HG03439 (cell line): ENCODE measurements around the gene ZNF423.

Experiments used
- ATAC-seq: cut with Tn5 transposase; IDR thresholded peaks from one replicate; pipeline ENCODE4 v1.9.1; 2021; ENCODE audit warnings: mild to moderate bottlenecking, moderate library complexity; ENCODE audit not compliant: unreplicated experiment

ZNF423 gene

DNA sequence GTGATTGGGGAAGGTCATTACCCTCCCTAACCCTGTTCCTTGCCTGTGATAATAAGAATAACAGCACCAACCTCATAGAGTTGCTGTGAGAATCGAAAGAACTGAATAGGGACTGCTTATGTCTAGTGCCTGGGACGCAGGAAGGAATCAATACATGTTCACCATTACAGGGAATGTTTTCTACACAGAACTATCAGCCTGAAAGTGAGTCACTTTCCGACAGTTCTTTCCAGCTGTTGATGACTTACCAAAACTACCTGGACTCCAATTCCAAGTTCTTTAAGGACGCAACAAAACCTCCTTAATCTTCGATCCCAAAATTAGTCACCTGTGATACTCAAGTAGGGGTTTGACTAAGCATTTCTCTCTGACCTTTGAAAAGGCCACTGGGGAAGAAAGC lies 29.4 kb downstream of the ZNF423 start:
- no peak for ATAC-seq

DNA sequence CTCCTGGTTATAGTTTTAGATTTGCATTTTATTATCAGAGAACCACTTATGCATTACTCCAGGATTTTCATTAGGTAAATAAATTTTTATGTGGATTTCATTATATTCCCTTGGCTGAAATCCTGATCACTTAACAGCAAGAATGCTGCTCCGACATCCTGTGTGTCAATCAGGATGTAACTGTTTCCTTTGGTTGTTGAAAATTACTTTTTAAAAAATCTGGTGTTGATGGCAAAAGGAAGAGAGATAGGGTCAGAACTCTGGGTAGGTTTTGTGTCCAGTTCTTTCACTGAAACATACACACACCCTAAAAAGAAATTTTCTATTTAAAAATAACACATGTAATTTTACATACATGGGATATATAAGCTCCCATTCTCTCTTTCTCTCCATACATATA lies 30.9 kb downstream of the ZNF423 start:
- ATAC-seq: no peak

DNA sequence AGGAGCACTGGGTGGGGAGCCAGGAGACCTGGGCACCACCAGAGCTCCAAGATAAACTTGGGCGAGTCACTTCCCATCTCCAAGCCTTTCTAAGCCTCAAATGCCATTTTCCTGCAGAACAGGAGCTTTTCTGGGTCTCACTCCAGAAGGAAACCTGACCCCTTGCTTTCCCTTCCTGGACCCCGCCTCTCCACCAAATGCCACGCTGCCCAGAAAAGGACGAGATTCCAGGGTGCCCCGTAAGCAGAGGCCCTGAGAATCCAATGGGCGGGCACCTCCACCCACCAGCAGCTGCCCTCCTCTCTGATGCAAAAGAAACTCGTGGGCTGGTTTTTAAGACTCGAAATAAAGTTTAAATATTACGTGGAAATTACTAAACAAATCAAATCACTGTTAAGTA lies 31.3 kb downstream of the ZNF423 start:
- ATAC-seq: no peak

DNA sequence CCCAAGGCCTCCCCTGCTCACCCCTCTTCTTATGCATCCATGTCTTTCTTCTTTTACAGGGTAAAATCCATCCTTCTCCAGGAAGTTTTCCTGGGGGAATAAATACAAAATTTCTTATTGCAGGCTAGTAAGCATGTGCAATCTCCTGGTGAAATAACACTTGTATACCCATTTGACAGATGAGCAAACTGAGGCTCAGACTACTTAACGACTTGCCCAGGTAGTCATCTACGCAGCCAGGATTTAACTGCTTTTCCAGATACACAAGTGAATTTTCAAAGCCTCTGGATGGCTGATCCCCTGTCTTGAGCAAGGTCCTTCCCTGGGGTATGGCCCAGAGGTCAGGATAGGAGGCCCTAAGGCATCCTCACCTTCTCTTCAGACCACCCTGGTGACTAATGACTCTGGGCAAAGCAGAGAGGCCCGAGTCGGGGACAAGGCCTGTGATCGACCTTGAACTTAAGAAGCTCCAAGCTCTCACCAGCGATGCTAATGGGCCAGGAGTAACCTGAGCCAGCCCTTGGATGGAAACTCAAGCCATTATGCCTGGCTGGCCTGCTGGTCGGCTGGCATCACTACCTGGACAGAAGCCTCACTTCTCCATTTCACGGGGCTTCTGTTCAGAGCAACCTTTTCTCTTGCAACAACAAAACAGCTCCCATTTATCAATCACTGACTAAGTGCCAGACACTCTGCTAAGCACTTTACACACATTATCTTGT lies 33.1 kb downstream of the ZNF423 start:
- ATAC-seq: no peak

DNA sequence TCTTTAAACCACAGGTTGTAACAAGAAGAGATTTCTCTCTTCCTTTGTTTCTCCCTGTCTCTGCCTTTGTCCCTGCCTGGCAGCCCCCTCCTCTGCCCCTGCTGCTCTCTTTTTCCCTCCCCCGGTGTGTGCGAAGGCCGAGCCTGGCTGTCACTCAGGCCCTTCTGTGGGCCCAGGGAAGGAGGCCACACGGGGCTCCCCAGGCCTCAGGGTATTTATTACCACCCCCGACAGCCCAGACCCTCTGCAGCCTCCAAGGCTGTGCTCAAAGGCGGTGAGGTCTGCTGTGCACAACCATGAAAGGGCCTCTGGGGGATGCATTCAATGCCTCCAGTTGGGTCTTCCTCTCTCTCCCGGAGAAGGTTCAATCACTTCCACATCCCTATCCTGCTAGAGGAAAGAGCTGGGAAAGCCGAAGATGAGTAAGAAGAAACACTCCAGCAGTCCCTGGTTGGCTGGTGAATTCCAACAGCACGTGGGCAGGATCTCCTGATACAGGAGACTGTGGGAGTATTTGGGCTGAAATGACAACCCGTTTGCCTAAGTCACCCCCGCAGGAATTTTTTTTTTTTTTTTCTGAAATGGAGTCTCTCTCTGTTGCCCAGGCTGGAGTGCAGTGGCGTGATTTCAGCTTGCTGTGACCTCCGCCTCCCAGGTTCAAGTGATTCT lies 34.2 kb downstream of the ZNF423 start:
- ATAC-seq: no peak

DNA sequence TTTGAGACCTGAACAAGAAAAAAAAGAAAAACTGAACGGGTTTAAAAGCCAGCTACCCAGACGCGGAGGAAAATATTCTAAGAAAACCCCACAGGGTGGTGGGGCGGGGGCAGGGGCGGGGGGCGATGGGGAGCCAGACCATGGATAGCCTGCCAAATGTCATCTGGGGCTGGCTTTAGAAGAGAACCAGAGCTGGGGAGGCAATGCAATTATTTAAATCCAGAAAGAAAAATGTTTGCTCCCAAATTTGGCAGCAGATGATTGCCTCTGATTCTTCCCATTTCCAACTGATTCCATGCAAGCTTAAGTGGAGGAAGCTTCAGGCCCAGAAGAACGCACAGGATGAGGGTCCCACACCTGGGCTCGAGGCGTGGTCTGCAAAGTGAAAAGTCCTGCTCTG lies 34.8 kb downstream of the ZNF423 start:
- no peak for ATAC-seq

DNA sequence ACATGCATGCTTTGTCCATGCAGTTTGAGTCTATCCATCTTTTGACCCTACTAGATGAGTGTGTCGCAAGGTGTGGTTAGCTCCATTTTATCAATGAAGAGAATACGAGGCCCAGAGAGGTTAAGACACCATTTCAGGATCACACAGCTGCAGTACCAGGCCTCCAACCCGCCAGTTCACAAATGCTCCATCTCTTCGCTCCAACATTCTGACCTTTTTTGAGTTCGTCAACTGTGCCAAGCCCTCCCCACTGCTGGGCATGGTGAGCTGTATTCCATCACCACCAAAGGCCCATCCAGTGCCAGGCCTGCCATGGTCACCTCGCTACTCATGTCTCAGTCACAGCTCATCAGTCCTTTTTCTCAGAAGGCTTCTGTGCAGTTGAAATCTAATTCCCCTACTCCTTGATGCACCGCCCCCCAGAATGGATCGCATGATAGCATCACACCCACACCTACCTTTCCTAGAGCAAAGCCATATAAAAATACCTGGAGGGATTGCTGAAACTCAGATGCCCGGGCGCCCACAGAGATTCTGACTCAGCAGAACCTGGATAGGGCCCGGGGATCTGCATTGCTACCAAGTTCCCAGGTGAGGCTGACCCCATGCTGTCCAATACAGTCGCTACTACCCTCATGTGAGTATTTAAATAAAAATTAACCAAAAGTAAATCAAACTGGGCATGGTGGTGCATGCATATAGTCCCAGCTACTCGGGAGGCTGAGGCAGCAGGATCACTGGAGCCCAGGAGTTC lies 38.0 kb downstream of the ZNF423 start:
- no peak for ATAC-seq

DNA sequence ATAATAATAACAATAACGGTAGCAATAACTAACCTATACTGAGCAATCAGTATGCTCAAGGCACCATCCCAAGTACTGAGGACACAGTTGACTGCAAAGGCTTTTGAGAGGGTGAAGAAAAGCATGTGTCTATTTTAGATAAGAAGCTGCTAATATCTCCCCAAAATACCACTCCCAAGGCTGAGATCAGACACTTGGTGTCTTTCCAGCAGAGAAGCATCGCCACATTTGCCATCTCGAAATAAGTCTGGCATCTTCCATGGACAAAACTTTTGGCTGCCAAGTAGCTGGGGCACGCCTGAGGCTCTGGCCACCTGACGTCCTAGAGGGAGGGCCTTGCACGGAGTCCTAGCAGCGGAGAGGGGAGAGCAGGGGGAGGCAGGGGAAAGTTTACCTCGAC lies 39.0 kb downstream of the ZNF423 start:
- no peak for ATAC-seq

DNA sequence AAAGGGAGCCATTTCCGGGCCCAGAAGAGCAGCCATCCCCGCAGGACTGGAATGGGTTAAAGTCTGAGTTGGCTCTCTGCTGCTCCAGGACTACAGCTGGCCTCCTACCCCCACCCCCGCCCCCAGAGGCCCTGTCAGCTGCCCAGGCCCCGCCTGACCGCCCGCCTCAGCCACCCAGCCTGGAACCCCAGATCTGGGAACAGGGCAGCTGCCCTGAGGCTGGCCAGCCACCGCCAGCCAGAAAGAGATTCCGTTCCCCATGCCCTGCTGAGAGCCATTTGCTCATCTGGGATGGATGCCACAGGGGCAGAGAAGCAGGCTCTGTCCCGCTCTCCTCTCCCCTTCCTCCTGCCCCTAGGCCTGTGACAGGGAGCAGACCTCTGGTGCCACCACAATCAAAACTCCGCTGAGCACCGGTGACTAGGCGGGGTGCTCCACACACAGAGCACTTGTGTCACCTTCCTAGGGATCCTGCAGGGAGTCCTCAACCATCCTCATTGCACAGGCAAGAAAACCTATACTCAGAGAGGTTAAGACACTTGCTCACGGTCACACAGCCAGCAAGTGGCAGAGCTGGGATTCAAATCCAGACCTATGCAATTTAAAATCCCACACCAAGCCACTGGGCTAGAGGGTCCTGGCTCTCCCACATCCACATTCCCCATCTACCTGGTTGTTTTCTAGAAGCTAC lies 44.1 kb downstream of the ZNF423 start:
- no peak for ATAC-seq

DNA sequence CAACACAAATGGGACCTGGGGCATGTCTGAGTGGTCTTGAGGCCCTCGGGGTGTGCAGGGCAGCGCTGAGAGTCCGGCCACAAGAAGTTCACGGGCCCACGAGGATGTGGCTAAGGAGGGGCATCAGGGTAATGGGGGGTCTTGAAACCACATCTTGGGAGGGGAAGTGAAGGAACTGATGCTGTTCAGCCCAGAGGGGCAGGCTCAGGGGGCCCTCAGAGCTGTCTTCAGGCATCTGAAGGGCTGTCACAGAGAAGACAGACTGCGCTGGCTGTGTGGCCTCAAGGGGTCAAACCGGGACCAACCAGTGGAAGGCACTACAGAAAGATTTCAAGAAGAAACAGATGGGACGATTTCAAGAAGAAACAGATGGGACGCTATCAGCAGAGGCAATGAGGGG lies 45.1 kb downstream of the ZNF423 start:
- ATAC-seq: no peak

DNA sequence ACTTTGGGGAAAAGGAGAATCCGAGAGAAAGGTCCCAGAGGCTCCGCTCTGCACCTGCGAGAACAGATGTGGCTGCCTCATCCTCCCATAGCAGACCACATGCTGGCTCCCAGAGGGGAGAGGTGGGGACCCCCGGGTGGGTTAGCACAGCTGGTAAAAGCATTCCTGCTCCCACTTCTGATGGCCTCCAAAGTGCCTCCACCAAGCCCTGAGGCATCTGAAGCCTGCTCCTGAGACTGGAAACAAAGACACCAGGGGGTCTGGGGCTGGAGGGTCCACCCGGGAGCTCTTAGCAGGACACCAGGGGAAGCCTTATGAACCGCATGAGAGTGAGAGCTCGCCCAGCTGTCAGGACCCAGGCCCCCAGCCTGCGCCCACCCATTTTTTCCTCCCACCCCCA lies 46.4 kb downstream of the ZNF423 start:
- no peak for ATAC-seq

DNA sequence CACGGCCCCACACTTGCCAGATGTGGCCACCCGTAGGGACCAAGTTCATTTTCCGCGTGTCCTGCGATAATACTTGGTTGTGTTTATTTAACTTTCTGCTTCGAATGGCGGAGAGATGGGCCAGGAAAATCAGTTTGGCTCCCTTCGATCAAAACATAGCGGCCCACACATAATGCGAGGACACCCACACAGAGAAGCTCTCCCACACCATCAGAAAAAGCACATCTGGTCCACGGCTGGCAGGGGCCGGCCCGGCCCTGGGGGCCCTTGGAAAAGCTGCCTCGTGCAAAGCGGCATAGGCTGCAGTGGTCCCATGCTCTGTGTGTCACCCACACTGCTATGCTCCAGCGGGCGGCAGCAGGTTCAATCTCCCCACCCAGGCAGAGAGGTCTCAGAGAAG lies 46.9 kb downstream of the ZNF423 start:
- no peak for ATAC-seq

DNA sequence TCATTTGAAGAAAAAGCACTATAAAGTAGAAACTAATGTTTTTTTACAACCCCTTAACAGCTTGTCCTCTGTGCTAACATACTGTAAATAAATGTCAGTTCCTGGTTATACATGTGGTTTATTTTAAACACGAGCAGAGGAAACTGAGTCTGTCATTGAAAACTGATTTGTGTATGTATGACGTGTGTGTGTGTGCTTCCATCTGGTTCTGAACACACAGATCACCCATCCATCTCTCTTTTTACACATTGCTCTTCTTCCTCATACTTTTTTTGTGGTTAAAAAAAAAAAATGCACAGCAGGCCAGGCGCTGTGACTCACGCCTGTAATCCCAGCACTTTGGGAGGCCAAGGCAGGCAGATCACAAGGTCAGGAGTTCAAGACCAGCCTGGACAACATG lies 49.5 kb downstream of the ZNF423 start:
- ATAC-seq: no peak

DNA sequence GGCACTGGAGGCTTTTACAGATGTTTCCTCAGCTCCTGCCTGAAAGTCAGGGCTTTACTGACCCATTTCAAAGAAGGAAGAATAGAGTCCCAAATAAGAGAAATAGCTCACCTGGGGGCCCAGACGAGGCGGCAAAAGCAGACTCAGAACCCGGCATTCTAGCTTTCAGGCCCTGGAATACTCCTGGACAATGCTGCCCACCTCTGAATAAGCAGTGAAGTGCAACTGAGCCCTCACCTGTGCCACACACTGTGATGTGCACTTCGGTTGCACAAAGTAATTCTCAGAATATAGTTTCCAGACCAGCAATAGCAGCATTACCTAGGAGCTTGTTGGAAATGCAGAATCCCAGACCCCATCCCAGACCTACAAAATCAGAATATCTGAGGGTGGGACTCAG lies 54.6 kb downstream of the ZNF423 start:
- ATAC-seq: no peak

DNA sequence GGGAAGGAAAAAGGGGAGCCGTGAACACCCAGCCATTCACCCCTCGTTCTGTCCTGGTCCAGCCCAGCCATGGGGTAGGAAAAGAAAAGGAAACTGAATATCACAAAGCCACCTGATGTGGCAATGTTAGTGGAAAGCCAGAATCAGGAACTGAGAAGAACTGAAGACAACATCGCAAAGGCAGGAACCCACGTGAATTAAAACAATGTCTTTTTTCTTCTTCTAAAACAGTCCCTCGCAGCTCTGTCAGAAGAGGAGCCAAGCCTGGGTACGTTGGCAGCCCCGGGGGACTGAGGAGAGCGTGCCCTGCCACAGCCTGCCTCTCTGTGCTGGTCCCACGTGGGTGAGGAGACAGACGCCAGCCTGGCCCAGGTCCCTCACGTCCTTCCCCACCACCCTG lies 55.0 kb downstream of the ZNF423 start:
- no peak for ATAC-seq

DNA sequence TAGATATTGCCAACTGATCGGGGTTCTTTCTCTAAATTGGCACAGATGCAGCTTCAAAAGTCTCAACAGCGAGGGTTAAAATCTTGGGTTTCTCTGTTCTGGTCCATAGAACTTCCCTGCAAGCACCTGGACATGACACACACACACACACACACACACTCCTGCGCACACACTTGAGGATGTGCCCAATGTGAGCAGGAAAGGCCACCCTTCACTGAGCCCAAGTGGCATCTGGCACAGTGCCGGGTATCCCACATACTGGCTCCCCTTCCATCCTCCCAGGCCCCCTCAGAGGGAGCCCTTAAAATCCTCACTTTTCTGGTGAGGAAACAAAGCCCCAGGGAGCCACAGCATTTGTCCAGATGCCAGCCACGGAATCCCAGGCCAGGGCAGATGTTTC lies 55.5 kb downstream of the ZNF423 start:
- ATAC-seq: no peak

DNA sequence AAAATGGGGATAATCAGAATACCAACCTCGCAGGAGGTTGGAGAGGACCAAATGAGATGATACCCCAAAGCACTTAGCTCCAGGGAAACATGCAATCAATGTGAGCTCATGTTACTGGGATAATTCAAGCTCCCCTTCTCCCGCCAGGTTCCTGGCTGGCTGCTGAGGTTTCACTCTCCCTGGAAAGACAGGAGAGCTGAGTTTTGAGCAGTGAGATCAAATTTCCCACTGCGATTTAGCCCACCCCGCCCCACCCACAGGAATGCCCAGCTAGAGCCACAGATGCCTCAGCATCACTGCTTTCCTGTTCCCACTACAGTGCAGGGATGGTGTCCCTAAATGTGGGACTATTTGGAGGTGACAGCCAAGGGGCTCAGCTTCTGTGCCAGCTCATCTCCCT lies 56.7 kb downstream of the ZNF423 start:
- no peak for ATAC-seq

DNA sequence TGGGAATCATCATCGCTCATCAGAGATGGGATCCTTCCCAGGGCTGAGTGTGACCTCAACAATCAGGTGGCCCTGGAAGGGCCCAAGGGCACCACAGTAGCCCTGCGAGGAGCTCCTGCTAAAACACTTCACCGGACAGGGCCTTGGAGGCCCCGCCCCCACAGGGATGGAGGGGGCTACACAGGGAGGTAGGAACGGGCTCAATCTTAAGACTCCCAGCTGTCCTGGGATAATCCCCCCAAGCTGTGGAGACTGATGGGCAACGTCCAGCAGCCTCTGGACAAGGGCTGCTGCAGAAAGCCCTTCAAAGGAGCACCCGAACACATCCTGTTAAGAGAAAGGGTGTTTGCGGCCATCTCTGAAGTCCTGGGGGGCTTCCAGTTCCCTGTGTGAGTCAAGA lies 60.4 kb downstream of the ZNF423 start:
- ATAC-seq: no peak

DNA sequence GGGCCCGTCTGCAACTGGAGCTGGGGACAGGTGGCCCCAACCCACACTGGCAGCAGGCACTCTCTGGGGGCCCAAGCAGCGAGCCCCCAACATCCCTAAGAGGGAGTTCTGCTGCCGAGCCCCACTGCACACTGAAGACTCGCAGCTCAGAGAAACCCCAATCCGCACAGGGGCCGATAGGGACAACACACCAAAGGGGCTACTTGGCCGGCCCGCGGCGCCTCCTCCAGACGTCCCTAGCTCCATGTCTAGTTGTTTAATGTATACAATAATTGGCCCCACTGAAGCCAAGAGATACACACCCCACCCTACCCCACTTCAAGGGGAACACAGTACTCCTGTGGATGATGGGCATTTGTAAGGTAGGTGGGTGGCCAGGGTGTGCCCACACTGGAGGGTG lies 62.7 kb downstream of the ZNF423 start:
- ATAC-seq: no peak

DNA sequence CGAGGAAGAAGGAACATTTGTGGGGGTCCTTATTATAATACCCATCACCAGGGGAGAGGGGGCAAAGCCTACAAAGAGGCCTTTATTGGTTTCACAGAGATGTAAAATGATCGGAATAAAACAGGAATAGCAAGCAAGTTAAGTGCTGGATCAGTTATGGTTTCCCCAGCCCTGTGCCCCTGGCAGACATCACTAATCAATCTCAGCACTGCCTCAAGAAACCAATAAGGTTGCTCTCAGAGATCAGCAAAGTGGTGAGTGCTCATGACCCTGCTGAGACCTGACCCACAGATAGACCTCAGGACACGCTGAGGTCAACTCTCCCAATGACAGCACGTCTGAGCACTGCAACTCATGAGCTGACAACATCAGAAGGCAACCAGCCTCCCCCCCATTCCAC lies 66.3 kb downstream of the ZNF423 start:
- ATAC-seq: no peak

DNA sequence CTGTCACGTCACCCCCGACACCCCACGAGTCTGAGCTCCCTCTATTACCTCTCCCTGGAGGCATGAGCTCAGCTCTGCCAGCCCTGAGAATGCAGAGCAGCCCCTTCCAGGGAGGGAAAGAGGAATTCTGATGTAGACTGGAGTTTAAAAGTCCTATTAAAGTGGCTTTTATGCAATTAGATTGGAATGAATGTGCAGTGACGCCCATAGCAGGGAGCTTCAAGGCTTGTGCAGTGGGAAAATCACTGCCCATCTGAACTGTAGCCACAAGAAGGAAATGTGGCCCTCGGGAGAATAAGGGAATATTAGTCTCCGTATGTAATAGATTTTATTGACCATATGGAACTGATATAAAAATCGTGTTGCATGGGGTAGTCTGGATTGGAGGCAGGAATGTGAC lies 66.9 kb downstream of the ZNF423 start:
- no peak for ATAC-seq

DNA sequence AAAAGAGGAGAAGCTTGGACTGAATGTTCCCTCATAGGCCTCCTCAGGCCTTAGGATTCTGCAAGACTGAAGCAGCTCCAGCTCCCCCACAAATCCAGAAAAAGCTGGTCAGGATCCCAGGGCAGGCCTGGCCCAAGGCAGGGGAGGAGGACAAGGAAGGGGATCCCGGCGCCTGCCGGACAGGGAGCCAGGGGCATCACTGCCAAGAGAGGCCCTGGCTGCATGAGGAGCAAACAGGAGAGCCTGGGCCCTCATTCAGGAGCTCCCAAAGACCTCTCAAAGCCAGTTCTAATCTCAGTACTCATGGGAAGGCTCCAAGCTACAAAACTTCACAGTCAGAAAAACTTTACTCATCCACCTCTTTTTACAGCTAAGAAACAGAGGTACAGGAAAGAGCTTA lies 67.3 kb downstream of the ZNF423 start:
- no peak for ATAC-seq
